Measurements from ENCODE around the gene NLRP1. TPM values are rescaled to one million over a fixed set of nuclear protein-coding genes. Genes with fewer than 3 reads are reported as not detected.

NLRP1 gene
- total and polyA plus RNA-seq, 2 of the 13 experiments (the other 11 are each of a cell fraction or from before 2014, with no cell fraction given), result 3.4 to 3.7 TPM

DNA sequence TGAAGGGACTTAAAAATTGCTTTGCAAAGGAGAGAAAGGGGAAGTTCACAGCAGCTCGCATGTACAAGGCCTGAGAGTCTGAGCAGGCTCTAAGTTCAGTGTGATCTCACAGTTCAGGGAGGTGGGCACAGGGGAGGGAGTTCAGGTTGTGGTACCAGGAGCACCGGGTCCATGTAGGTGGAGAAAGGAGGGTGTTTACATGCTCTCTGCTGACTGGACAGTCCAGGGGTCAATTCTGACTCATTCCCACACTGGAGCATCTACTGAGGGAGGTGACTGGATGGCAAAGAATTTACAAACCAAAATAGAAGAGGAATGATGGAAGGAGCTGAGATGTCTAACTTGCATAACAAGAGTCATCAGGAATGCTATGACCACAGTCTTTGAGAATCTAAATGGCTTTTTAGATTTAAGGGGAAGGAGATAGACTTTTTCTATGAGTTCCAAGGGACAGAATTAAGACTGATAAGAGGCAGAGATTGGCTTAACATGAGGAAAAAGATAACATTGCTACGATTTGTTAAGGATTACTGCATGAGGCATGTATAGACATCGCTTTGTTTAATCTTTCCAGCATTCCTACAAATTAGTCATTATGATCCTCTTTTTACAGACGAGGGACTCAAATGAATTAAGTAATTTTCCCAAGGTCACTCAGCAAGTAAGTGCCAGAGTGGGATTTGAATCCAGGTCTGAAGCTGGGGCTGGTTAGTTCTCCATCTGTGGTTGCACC, 68.1 kb downstream of the NLRP1 start (continued):
- TF ChIP-seq NFKB2 (CRISPR knock-in tag; IDR thresholded peaks at IDR 0.05; ENCODE audit: borderline replicate concordance) (no peak), TOE1 (CRISPR knock-in tag; IDR thresholded peaks at IDR 0.05) (no peak), ZNF670 (CRISPR knock-in tag; IDR thresholded peaks at IDR 0.05; ENCODE audit: borderline replicate concordance) (no peak; the same call in 1 of the 2 replicates), ZNF784 (CRISPR knock-in tag; IDR thresholded peaks at IDR 0.05; ENCODE audit: borderline replicate concordance) (no peak), ZNF207 (IDR thresholded peaks at IDR 0.05; ENCODE audit: borderline replicate concordance) (no peak), ZSCAN21 (CRISPR knock-in tag; IDR thresholded peaks at IDR 0.05; ENCODE audit: borderline replicate concordance) (no peak), HNRNPH1 (optimal IDR thresholded peaks at IDR 0.05; ENCODE audit: low read depth, low read length) (no peak), TBX3 (IDR thresholded peaks at IDR 0.05; ENCODE audit: borderline replicate concordance) (no peak), ZFP82 (CRISPR knock-in tag; IDR thresholded peaks at IDR 0.05; ENCODE audit: borderline replicate concordance) (no peak), E2F1 (CRISPR knock-in tag; IDR thresholded peaks at IDR 0.05) (no peak), DPF2 (CRISPR knock-in tag; IDR thresholded peaks at IDR 0.05; ENCODE audit: borderline replicate concordance, low read depth) (peak; percentile 57; the same call in 1 of the 2 replicates), ZSCAN30 (CRISPR knock-in tag; IDR thresholded peaks at IDR 0.05) (no peak), ATF1 (CRISPR knock-in tag; IDR thresholded peaks at IDR 0.05) (0 out of 2 replicates have a peak, but pooled peaks have one; percentile 35), ZGPAT (CRISPR knock-in tag; IDR thresholded peaks at IDR 0.05) (peak; percentile 64), TARDBP (CRISPR knock-in tag; IDR thresholded peaks at IDR 0.05) (peak; percentile 21; the same call in 1 of the 2 replicates)
- TF ChIP-seq, protein P1, sequence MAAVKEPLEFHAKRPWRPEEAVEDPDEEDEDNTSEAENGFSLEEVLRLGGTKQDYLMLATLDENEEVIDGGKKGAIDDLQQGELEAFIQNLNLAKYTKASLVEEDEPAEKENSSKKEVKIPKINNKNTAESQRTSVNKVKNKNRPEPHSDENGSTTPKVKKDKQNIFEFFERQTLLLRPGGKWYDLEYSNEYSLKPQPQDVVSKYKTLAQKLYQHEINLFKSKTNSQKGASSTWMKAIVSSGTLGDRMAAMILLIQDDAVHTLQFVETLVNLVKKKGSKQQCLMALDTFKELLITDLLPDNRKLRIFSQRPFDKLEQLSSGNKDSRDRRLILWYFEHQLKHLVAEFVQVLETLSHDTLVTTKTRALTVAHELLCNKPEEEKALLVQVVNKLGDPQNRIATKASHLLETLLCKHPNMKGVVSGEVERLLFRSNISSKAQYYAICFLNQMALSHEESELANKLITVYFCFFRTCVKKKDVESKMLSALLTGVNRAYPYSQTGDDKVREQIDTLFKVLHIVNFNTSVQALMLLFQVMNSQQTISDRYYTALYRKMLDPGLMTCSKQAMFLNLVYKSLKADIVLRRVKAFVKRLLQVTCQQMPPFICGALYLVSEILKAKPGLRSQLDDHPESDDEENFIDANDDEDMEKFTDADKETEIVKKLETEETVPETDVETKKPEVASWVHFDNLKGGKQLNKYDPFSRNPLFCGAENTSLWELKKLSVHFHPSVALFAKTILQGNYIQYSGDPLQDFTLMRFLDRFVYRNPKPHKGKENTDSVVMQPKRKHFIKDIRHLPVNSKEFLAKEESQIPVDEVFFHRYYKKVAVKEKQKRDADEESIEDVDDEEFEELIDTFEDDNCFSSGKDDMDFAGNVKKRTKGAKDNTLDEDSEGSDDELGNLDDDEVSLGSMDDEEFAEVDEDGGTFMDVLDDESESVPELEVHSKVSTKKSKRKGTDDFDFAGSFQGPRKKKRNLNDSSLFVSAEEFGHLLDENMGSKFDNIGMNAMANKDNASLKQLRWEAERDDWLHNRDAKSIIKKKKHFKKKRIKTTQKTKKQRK (IDR thresholded peaks at IDR 0.05; ENCODE audit: low read length), result no peak

All from HepG2 (cell line).